Hepatocyte (in vitro differentiated cells): ENCODE data around the gene VPS37C.

Source experiments
- CTCF ChIP-seq: fragments of 200-600 bp; sonication (generic); IDR thresholded peaks from 2 replicates; pipeline ENCODE4 v1.5.1; 2016; ENCODE audit warnings: antibody characterized with exemption, mild to moderate bottlenecking; ENCODE audit not compliant: poor library complexity
- EZH2 ChIP-seq: fragments of 200-600 bp; sonication (generic); IDR thresholded peaks from 2 replicates; pipeline ENCODE4 v1.6.1; 2016; ENCODE audit warnings: antibody characterized with exemption, mild to moderate bottlenecking, borderline replicate concordance

GRCh38 chr11:61140416-61140815 lies 20.8 kb downstream of the VPS37C start:
- TF ChIP-seq EZH2 (no peak), CTCF (no peak)
